ENCODE measurements around the gene VPS18.
"Not testable (repeated sequence)": the region's sequence is repeated elsewhere in the genome, so short reads cannot be mapped to it uniquely, and the experiment has no call there.

Gene VPS18, protein sequence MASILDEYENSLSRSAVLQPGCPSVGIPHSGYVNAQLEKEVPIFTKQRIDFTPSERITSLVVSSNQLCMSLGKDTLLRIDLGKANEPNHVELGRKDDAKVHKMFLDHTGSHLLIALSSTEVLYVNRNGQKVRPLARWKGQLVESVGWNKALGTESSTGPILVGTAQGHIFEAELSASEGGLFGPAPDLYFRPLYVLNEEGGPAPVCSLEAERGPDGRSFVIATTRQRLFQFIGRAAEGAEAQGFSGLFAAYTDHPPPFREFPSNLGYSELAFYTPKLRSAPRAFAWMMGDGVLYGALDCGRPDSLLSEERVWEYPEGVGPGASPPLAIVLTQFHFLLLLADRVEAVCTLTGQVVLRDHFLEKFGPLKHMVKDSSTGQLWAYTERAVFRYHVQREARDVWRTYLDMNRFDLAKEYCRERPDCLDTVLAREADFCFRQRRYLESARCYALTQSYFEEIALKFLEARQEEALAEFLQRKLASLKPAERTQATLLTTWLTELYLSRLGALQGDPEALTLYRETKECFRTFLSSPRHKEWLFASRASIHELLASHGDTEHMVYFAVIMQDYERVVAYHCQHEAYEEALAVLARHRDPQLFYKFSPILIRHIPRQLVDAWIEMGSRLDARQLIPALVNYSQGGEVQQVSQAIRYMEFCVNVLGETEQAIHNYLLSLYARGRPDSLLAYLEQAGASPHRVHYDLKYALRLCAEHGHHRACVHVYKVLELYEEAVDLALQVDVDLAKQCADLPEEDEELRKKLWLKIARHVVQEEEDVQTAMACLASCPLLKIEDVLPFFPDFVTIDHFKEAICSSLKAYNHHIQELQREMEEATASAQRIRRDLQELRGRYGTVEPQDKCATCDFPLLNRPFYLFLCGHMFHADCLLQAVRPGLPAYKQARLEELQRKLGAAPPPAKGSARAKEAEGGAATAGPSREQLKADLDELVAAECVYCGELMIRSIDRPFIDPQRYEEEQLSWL

DNA sequence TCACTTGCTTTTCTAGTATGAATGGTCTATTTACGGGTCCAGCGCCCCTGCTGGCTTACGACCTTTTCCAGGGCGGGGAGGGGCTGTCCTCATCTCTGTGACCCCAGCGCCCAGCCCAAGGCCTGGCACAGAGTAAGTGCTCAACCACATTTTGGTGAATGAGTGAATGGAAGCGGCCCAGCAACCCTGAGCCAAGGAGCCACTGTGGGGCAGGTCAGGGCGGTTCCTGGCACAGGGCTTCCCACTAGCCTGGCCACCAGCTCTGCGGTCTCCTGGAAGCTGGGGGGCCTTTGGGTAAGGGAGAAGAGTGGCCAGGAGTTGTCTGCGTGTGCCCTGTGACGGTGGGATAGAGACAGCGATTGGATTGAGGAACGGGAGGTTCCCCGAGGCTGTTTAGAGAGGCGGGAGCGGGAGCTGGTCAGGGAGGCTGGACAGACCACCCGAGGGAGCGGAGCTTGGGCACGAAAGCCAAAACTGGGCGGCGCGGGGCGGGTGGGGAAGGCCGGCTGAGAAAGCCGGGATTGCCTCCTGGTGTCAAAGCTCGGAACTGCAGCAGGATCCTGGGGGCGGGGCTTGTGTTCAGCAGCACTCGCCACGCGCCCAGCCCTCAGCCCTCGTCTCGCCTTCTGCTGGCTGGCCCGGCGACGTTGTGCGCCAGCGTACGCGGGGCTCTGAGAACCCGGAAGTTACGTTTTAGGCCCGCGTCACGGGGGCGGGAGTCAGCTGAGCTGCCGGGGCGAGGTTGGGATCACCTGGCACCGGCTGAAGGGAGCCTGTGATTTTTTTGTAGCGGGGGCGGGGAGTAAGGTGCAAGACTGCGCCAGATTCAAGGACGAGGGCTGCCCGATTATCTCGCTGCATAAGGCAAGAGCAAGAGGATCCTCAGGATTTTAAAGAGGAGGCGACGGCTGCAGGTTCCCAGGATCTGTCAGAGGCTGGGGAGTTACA, at the start of gene VPS18:
VPS18 (plus strand) TSS at position 718 of the 948 bp plus-strand sequence. CDS start 319 bp downstream, outside the sequence.
- DNase-seq (ENCODE audit: low read depth): peak; percentile 84

DNA sequence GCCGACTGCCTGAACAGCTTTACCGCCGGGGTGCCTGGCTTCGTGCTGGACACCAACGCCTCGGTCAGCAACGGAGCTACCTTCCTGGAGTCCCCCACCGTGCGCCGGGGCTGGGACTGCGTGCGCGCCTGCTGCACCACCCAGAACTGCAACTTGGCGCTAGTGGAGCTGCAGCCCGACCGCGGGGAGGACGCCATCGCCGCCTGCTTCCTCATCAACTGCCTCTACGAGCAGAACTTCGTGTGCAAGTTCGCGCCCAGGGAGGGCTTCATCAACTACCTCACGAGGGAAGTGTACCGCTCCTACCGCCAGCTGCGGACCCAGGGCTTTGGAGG, 49.6 kb upstream of the VPS18 start:
- no peak for DNase-seq (ENCODE audit: low read depth)

DNA sequence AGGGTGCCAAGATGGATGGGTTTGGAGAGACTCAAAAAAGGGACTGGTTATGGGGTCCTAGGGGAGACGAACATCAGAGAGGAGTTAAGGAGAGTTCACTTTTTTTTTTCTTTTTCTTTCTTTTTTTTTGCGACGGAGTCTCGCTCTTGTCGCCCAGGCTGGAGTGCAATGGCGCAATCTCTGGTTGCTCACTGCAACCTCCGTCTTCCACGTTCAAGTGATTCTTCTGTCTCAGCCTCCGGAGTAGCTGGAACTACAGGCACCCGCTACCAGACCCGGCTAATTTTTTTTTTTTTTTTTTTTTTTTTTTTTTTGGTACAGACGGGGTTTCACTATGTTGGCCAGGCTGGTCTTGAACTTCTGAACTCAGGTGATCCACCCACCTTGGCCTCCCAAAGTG, 49.2 kb upstream of the VPS18 start:
- no peak for DNase-seq (ENCODE audit: low read depth)

DNA sequence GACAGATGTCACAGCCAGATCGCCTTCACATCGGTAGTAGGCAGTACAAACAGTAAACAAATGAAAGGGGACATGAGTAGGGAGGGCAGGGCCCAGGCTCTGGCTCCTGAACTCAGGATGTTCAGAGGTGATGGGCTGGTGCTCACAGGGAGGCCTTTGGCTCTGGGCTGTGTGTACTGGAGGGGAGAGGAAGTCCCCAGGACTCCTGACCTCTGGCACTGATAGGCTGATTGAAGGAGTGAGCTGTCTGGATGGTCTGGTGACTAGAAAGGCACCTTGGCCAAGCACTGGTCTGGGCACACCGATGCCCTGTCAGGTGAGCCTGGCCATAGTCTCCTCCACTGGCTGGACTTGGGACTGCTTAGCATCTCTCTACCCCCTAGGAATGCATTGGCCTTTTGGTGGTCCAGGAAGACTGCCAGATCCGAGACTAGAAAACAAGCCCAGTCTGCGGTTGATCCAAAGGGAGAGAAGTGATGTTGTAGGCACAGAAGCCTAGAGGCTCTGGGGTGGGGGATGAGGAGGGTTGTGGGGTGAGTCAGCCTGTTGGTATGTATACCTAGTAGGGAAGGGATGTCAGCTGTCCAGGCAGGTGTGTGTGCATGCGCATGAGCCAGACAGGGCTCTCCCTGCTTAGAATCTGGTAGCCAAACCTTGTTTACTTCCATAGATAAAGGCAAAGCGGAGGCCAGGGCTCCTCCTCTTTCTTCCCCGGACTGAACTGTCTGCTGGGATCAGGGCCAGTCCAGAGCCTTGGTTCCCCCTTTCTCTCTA, 48.6 kb upstream of the VPS18 start:
- no peak for DNase-seq (ENCODE audit: low read depth)

DNA sequence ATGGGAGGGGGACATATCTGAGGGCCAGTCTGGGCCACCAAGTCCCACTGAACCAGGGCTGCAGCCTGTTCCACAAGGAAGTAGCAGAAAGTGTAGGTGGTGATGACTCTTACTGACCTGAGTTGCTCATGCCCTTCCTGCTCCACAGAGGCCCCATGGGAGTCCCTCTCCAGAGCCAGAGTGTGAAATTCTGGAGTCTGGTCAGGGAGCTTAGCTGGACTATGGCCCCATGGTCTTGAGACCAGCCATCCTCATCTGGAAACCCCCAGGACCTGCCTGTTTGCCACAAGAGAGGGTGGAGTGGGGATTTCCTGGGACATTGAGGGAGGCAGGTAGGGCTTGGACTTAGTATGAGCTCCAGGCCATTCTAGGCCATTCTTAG, 47.4 kb upstream of the VPS18 start:
- no peak for DNase-seq (ENCODE audit: low read depth)

DNA sequence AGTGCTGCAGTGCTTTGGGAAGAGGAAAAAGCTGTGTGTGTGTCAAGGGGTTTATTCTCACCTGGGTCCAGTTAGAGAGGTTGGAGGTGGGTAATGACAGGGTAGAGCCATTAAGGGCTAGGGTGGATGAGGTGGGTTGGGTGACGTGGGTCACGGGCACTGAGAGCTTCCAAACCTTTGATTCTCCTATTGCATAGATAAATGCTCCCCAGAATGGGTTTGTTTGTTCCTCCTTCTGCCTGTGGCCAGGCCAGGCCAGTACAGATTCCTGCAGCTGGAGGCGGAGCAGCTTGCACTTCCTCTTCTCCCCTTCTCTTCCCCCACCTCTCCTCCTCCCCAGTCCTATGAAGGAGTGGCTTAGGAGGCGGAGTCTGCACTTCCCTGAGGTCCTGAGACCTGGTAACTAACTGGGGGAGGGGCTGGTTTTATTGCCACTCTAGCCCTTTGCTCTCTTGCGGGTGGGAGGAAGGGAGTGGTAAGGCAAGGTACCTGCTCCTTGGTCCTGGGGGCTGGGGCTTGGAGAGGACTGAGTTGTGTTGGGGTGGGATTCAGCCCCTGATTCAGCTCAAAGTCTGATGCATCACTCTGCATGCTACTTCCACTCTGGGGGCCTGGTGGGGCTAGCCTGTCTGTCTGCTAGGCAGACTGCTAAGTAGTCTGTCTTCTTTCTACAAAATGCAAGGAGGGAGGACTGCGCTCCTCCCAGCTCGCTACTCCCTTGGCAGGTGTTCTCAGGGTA, 46.9 kb upstream of the VPS18 start:
- no peak for DNase-seq (ENCODE audit: low read depth)

DNA sequence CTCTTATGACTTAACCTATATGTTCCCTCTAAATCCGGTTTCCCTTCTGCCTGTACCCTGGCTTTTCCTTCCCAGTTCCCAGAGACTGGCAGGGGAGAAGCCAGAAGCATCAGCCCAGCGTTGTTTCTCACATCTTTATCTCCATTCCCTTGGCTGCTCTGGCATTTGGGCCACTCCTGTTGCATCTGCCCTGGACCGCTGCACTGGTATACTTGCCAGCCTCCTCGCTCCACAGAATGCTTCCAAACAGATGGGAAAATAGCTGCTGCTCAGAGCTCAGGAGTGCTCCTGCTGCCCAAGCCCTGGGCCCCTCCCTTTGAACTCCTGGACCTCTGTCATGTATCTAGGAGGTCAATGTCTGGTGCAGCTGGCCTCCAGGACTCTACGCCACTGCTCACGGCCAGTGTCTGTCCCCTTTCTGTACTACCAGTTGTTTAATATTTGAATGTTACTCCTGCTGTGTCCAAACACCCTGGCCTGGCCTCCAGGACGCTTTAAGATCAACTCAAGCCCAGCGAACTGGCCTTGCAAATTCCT, 43.6 kb upstream of the VPS18 start:
- no peak for DNase-seq (ENCODE audit: low read depth)

DNA sequence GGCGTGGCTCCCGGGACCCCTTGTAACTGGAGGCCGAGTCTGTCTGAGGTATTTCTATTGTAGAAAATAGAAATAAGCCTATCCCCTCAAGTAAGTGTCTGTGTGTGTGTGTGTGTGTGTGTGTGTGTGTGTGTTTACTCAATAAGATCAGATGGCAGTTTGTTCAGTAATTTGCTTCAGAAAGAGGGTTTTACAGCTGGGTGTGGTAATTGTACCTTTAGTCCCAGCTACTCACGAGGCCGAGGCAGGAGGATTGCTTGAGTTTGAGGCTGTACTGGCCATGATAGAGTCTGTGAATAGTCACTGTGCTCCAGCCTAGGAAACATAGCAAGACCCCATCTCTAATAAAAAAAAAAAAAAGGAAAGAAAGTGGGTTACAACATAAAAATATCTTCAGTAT, 41.7 kb upstream of the VPS18 start:
- no peak for DNase-seq (ENCODE audit: low read depth)

DNA sequence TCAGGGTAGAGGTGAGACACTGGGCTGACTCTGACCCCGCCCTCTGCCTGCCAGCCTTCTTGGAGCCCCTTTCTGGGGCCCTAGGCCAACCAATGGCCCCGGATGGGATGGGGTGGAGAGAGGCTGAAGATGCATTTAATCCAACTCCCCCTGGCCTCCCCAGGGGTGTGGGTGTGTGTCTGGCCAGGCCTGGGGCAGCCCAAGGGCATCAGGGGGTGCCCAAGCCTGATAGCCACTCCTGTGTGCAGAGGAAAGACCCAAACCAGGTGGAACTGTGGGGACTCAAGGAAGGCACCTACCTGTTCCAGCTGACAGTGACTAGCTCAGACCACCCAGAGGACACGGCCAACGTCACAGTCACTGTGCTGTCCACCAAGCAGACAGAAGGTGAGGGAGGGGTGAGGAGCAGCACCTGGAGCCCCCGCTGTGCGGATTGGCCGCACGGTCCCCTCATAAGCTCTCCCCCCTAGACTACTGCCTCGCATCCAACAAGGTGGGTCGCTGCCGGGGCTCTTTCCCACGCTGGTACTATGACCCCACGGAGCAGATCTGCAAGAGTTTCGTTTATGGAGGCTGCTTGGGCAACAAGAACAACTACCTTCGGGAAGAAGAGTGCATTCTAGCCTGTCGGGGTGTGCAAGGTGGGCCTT, 40.9 kb upstream of the VPS18 start:
- DNase-seq (ENCODE audit: low read depth): no peak

DNA sequence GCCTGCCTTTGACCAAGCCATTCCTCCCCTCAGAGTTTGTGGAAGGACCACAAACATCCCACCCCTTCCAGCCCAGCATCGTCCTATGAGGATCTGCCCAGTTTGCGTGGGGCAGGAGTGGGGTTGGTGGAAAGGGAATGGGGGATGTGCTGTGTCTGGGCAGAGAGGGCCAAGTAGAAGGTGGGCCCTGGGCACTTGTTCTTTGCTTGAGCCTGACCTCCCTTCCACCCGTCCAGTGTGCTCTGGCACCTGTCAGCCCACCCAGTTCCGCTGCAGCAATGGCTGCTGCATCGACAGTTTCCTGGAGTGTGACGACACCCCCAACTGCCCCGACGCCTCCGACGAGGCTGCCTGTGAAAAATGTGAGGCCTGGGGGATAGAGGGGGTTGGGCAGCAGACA, 40.1 kb upstream of the VPS18 start:
- DNase-seq (ENCODE audit: low read depth): no peak

DNA sequence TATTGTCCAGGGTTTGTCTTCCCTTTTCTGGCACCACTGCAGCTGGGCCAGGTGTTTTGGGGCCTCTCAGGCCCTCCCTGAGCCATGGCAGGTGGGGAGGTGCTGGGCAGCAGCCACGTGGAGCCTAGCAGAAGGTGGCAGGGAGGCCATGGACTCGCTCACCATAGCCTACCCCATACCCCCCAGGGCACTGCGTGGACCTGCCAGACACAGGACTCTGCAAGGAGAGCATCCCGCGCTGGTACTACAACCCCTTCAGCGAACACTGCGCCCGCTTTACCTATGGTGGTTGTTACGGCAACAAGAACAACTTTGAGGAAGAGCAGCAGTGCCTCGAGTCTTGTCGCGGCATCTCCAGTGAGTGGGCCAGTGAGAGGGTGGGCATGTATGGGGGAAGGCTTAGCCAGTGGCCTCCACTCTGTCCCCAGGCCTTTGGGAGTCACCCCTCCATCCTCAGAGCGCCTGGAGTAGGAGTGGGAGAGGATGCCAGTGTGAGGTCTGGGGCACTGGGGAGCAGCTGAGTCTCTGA, 38.5 kb upstream of the VPS18 start:
- DNase-seq (ENCODE audit: low read depth): no peak

DNA sequence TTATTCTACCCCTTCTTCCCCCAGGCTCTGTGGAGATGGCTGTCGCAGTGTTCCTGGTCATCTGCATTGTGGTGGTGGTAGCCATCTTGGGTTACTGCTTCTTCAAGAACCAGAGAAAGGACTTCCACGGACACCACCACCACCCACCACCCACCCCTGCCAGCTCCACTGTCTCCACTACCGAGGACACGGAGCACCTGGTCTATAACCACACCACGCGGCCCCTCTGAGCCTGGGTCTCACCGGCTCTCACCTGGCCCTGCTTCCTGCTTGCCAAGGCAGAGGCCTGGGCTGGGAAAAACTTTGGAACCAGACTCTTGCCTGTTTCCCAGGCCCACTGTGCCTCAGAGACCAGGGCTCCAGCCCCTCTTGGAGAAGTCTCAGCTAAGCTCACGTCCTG, 37.5 kb upstream of the VPS18 start:
- no peak for DNase-seq (ENCODE audit: low read depth)

DNA sequence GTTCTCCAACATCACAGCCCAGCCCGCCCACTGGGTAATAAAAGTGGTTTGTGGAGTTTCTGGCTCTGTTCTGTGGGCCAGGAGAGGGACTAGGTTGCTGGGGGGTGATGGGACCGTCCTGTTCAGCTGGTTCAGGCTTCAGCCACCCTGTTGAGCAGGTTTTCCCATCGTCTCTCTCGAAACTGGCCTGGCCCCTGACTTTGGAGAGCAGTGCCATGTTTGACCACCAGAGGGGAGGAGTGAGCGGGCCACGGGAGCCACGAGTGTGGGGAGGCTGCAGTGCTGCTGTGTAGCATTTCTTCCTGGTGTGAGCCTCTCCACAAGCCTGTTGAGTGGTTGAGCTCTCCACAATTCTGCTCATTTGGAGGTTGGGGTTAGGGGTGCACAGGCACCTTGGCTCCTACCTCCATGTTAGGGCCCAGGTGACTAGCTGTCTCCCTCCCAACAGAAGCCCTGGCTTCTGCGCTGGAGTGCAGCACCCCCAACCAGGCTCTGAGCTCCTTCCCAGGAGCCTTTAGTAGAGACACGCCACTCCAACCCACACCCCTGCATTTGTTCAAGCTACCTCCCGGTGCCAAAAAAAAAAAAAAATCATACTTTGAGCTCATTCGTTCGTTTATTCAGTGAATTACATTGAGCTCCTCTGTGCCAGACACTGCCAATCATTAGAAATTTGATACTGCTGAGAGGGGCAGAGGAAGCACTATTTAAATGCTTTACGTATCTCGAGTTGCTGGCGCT, 36.5 kb upstream of the VPS18 start:
- DNase-seq (ENCODE audit: low read depth): peak; percentile 27

DNA sequence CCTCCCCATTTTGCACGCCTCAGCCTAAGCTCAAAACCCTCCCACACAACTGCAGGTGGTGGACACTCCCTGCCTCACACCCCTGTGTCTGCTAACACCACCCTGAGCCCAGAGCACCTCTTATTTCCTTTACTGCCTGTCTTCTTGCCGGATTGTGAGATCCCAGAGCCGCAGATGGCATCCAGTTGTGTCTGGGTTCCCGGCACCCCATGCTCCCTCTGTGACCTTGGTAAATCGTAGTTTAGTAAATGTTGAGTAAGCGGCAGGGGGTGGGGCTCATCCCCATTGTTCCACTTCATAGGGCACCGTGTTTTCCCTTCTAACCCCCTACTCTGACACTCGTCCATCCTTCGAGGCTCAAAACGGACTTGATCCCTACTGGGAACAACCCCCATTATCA, 35.5 kb upstream of the VPS18 start:
- DNase-seq (ENCODE audit: low read depth): no peak

DNA sequence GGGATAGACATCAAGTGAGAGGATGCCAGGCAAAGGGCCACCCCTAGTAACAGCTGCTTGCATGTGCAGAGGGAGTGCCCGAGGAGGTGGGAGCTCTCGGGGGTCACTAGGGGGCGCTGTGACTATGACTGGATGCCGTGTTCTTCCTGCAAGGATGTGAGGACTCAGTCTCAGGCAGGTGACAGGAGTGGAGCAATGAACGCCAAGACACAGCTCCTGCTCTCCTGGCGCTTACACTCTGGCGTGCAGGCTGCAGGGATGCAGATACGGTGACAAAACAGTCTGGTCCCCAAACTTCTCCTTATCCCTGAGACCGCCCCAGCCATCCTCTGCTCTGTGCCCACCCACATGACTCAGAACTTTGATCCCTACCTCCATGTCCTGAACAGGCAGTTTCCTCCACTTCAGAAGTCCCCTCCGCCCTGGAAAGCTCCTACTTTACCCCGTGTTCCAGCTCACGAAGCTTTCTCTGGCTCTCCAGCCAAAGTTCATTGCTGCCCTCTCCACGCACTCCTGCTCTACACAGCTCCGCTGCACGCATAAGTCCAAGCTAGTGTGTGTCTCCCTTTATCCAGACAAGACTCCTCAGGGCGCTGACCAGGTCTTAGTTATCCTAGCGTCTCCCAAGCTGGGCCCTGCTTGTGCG, 34.9 kb upstream of the VPS18 start:
- no peak for DNase-seq (ENCODE audit: low read depth)

DNA sequence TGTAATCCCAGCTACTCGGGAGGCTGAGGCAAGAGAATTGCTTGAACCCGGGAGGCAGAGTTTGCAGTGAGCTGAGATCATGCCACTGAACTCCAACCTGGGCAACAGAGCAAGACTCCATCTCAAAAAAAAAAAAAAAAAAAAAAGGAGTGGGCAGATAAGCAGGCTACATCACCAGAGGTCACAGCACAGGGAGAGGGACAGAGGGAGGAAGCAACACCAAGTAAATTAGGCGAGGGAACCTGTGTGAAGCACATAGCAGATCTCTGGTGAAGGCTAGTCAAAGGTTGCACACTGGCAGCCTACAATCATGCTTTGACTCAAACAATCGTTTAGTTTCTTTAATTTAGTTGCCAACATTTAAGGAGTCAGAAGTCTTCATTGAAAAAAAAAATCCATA, 33.1 kb upstream of the VPS18 start:
- DNase-seq (ENCODE audit: low read depth): not testable (repeated sequence)

DNA sequence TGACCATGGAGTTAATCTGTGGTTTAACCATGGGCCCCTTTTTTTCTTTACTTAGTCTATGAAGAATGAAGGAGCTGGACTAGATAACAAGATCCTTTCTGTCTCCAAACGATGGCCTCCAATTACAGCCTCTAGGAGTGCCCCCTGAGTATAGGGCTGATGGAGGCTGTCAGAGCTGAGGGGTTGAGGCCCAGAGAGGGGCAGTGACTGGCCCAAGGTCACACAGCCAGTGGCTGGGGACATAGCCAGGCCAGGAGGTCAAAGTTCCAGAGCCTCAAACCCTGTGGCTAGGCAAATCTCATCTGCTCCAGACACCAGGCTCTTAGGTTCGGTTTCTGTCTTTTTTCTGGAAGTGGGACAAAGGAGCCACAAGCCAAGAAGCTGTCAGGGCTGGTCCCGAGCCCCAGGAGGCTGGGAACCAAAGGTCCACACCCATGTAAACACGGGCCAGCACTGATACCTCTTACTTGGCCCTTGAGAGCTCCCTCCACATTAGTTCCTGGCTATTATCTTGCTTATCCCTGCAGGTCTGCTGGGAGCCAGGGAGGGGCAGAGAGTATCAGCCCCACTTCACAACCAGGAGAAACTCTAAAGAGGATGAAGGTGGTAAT, 30.5 kb upstream of the VPS18 start:
- no peak for DNase-seq (ENCODE audit: low read depth)

DNA sequence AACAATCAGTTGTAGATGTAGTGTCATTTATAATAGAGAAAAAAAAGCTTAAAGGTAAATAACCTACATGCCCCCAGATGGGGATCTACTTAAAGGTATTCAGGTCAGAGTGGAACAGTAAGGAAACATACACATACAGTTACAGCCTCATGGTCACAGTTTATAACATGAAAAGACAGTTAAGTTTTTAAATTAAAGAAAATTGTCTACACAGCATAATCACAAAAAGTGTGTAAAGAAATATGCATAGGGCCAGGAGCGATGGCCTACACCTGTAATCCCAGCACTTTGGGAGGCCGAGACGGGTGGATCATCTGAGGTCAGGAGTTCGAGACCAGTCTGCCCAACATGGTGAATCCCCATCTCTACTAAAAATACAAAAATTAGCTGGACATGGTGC, 27.1 kb upstream of the VPS18 start:
- DNase-seq (ENCODE audit: low read depth): no peak
